Measurements from ENCODE around the gene UBLCP1.

DNA sequence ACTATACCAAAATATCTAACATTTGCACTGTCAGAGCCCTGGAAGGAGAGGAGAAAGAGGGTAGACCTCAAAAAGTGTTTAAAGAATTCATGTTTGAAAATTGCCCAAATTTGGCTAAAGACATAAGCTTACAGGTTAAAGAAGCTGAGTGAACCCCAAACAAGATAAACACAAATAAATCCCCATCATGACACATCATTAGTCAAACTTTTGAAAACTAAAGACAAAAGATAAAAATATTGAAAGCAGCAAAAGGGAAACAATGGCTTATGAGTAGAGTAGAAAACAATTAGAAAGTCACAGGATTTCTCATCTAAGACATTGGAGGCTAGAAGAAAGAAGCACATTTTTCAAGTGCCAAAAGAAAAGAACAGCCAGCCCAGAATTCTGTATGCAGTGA is 6.1 kb upstream of the UBLCP1 start:
- TF ChIP-seq, protein P1, sequence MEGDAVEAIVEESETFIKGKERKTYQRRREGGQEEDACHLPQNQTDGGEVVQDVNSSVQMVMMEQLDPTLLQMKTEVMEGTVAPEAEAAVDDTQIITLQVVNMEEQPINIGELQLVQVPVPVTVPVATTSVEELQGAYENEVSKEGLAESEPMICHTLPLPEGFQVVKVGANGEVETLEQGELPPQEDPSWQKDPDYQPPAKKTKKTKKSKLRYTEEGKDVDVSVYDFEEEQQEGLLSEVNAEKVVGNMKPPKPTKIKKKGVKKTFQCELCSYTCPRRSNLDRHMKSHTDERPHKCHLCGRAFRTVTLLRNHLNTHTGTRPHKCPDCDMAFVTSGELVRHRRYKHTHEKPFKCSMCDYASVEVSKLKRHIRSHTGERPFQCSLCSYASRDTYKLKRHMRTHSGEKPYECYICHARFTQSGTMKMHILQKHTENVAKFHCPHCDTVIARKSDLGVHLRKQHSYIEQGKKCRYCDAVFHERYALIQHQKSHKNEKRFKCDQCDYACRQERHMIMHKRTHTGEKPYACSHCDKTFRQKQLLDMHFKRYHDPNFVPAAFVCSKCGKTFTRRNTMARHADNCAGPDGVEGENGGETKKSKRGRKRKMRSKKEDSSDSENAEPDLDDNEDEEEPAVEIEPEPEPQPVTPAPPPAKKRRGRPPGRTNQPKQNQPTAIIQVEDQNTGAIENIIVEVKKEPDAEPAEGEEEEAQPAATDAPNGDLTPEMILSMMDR (conservative IDR thresholded peaks at IDR 0.05) = no peak
- no peak for TF ChIP-seq ZFX (IDR thresholded peaks at IDR 0.05)
